Stimulated activated CD4-positive, alpha-beta T cell treated with anti-CD3 and anti-CD28 coated beads, Interleukin-1b, Interleukin-23, amount 100 ng/mL, for 4 hours (primary cell): Measurements from ENCODE around the gene UBE2L3.
"Not testable (repeated sequence)": the region's sequence is repeated elsewhere in the genome, so short reads cannot be mapped to it uniquely, and the experiment has no call there.

Experiments used
- DNase-seq, 2 donors: peaks; one replicate each; pipeline ENCODE4 v3.0.0-alpha.2; 2020; ENCODE audit warnings: low read depth in 2 of 2

The UBE2L3 gene

DNA sequence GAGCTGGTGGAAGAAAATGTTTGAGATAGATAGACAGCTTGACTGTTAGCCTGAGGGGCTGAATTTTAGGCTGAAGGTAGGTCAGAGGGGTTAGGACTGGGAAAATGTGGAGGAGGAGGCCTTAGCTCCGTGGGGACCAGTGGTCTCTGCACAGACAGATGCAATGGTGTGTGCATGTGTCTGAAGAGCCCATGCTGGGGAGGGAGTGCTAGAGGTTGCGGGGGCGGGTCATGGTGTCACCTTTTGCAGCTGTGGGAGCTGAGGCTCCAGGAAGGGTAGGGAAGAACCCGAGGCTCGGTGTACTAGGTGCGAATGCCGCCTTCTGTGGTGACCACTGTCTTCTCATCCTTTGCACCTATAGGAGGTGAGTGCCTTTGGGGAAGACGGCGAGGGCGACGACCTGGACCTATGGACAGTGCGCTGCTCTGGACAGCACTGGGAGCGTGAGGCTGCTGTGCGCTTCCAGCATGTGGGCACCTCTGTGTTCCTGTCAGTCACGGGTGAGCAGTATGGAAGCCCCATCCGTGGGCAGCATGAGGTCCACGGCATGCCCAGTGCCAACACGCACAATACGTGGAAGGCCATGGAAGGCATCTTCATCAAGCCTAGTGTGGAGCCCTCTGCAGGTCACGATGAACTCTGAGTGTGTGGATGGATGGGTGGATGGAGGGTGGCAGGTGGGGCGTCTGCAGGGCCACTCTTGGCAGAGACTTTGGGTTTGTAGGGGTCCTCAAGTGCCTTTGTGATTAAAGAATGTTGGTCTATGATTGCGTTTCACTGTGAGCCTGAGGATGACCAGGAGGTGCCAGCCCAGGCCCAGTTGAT is 76.2 kb downstream of the UBE2L3 start:
- DNase-seq = no peak

DNA sequence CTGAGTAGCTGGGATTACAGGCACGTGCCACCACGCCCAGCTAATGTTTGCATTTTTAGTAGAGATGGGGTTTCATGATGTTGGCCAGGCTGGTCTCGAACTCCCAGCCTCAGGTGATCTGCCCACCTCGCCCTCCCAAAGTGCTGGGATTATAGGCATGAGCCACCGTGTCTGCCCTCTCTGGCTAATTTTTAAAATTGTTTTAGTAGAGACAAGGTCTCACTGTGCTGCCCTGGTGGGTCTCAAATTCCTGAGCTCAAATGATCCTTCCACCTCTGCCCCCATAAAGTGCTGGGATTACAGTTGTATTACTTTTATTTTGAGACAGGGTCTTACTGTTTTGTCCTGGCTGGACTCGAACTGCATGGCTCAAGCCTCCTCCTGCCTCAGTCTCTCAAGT is 78.0 kb downstream of the UBE2L3 start:
- not testable (repeated sequence) for DNase-seq

DNA sequence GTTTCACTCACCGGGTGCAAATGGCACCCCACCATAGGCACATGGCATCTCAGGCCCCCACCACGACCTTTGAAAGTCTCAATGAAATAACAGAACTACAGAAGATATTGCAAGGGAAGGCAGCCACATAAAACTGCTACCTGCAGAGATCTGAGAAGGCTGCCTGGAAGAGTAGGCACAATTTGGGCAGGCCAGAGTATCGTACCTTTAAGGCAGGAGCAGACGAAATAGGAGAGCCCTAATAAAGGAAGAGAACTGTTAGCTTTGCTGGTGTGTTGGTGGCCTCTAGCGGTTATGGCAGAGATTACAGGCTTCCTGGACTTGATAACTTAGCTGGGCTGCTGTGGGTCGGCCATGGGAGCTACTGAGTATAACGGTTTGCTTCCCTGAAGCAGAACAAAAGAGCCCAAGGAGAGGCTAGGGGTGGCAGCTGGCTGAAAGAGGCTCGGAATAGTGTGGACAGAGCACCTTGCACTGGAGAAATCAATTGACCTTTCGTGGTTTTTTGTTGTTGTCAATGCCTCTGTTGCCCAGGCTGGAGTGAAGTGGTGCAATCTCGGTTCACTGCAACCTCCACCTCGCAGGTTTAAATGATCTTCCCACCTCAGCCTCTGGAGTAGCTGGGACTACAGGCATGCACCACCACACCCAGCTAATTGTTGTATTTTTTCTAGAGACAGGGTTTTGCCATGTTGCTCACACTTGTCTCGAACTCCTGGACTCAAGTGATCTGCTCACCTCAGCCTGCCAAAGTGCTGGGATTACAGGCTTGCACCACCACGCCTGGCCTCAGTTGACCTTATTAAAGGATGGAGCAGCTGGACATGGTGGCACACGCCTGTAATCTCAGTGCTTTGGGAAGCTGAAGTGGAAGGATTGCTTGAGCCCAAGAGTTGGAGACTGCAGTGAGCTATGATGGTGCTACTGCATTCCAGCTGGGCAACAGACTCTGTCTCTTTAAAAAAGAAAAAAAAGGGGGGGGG is 79.4 kb downstream of the UBE2L3 start:
- DNase-seq = peak; percentile 51 to 67

DNA sequence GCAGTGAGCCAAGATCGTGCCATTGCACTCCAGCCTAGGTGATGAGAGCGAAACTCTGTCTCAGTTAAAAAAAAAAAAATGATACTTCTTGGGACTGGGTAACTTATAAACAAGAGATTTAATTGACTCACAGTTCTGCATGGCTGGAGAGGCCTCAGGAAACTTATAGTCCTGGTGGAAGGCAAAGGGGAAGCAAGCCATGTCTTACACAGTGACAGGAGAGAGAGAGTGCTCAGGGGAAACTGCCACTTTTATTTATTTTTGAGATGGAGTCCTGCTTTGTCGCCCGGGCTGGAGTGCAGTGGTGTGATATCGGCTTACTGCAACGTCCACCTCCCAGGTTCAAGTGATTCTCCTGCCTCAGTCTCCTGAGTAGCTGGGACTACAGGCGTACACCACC is 82.8 kb downstream of the UBE2L3 start:
- DNase-seq = no peak

DNA sequence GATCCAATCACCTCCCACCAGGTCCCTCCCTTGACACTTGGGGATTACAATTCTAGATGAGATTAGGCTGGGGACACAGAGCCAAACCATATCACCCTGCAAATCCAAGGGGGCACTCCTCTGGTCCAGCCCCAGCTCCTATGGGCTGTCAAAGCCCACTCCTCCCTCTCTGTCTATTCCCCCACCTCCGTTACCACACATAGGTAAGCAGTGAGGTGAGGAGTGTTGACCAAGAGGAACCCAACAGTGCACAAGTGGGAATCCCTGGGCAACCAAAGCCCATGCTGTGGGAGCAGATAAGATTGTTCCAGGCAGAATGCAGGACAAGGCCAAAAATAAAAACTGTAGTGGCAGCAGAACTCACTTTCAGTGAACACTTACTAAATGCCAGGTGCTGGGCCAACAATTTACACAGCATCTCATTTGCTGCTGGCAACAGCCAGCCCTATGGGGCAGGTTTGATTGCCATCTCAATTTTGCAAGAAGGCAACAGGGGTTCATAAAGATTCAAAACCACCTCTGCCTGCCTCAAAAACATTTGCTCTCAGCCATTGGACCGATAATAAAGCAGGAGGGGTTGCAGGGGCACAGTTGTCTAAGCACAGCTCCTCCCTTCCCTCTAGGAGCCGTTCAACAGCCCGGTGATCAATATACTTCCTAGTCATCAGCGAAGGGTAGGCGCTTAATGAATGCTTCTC is 83.5 kb downstream of the UBE2L3 start:
- no peak for DNase-seq

DNA sequence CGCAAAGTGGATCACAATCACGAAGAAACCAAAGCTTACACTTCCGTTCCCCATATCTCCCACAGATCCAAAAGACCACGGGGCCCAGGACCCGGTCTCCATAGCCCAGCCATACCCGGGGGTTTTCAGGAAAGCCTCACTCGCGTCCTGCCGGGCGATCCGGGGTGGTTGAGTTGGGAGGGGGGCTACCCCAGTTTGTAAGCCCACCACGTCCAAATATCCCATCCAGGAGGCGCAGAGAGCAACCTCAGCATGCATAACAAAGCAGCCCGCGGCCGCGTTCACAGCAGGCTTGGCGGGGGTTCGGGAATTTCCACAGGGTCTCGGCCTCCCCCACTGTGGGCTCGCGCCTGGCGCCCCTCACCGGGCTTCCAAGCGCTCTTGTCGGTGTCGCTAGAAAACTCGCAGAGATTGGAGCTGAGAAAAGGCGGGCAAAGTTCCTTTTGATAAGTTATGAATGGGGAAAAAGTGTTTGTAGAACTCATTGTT is 84.1 kb downstream of the UBE2L3 start:
- no peak for DNase-seq

DNA sequence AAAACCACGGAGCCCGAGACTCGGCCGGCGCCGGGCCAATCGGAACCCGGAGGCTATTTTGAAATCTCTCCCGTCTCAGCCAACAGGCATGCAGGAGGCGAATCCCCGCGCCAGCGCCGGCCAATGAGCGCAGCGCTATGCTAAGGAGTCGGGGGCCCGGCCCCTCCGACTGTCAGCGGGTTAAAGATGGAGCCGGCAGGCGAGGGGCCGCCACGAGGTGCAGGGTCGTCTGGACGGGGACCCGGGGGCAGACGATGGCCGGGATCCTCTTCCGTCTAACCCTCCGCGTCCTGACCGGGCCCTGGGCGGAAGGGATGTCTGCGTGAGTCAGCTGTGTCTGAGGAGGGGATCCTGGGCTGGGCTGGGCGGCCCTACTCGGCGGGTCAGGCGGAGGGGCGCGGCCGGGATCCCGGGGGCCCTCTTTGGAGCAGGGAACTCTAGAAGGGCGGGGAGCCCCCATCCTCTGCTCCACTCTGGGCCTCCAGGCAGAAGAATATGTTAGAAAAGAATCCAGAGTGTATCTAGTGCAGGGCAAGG is 84.6 kb downstream of the UBE2L3 start:
- DNase-seq = peak; percentile 67 to 82

DNA sequence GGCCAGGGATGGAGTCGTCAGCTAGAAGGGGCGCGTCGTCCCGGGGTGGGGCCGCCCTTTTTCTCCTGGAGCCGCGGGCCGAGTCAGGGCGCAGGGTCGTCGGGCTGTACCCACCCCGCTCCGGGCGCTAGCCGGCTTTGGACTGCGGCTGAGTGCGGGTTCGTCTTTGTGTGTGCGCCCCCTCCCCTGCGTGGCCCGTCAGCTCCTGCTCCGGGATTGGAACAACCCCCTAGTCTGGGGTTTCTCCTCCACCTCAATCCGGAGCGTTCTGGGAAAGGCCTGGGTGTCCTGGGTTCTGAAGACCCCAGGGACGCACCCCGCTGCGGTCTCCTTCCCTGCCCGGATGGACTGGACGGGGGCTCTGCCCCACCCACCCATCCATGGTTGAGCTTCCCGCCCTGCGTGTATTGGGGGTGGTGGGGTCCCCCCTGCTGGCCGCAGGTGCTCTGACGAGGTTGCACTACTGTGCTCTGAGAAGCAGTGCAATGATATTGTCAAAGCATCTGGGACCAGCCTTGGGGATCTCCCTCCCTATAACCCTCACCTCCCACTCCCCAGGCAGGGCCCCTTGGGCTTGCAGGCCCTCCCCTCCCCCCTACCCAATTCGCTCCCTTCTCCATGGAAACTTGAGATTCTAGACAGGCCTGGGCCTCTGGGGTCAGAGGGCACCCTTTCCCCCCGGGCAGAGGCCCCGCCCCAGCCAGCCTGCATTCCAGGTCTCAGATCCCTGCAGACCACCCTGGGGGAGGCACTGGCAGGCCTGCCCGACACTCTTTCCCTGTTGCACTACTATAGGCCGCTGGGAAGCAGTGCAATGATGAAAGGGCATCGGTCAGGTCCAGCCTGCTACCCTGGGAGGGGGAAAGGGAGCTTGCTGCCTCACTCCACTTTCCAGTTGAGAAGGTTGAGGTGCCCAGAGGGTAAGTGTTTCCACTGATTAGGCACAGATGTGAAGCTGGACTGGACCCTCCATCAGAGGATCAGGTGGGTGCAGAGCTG is 85.3 kb downstream of the UBE2L3 start:
- DNase-seq = no peak

DNA sequence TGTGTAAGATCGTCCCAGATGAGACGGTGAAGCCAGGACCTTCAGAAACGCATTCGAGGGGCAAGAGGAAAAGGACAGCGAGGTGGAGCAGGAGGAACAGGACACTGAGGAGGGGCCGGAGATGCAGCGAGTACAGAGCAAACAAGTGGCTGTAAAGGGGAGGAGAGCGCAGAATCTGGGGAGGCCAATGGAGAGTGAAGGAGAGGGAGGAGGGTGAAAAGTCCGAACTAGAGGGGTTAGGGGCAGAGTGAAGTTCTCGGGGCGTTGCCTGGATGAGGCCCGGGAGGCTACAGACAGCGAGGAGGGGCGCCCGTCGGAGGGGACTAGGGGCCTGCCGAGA is 89.5 kb downstream of the UBE2L3 start:
- no peak for DNase-seq

DNA sequence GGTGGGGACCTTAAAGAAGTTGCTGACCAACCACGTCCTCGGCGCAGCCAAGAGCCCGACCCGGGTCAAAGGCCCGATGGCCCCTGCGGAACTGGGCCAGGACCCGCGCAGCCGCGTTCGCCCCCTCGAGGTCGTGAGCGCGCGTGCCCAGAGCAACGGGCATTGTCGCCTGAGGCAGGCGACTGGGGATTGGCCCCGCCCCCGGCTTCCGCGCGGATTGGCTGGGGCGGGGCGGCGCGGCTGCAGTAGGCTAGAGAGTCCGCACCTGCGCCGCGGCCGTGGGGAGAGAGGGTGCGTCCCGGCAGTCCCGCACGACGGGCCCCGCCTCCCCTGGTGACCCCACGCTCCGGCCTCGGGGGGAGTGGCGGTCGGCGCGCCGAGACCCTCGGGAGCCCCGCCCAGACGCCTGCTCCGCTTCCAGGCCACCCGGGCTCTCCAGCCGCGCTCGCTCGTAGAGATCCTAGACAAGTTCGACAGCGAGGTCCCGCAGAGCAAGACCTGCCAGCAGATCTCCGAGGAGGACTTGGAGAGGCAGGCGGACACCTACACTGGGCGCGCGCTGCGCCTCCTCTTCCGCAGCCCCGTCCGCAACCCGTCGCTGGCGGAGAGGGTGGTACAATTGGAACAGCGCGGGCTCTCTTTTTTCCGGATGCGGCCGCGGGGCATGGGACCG is 90.0 kb downstream of the UBE2L3 start:
- DNase-seq = peak; percentile 49 to 81

DNA sequence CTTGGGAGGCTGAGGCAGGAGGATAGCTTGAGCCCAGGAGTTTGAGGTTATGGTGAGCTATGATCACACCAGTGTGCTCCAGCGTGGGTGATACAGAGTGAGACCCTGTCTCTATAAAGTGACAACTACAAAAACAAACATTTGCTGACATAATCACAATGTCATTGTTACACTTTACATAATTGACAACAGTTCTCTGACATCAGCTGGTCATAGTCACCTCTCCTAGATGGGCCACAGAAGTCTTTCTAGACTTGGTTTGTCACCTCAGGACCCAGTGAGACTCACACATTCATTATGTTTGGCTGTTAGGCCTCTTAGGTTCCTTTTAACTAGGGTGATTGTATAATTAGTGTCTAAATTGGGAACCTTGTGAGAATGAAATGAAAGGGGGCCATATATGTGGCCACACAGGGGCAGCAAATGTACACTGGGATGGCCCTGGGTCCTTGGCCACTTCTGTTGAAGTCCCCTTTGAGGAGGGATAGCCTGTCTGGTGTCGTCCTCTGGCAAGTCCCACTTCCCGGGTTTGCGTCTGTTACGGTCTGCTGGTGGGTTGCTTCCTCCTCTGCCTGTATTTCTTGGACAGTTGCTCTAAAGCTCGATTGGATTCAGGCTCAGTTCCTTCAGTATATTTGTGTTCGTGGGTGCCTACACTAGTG is 92.5 kb downstream of the UBE2L3 start:
- DNase-seq = no peak

DNA sequence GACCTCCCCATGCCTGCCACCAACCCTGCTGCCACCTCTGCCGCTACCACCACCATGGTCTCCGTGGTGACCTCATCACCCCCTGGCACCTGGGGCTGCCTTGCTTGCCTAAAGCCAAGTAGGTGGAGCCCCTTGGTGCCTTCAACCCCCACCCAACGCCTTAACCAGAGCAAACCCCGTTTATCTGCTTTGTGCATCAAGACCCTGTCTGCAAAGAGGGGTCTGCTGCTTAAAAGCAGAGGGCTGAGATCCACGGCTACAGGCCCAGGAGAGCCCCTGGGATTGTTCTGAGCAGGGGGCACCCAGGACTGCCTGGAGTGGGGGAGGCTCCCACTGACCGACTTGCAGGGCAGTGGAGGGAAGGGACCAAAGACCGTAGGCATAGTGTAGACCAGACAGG is 93.4 kb downstream of the UBE2L3 start:
- DNase-seq = no peak

DNA sequence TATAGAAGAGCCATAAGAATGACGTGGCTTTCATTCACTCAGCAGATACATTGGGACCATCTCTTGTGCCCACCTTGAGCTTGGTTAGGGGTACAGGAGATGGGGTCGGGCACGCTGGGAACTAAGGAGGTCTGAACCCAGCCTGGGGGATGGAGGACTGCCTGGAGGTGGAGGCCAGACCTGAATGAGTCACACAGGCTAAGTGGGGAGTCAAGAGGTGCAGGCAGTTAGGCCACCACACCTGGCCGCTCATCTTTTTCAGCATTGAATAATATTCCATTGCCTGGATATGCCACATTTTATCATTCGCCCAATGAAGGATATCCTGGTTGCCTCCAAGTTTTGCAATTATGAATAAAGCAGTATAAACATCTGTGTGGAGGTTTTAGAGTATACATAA is 94.5 kb downstream of the UBE2L3 start:
- no peak for DNase-seq

DNA sequence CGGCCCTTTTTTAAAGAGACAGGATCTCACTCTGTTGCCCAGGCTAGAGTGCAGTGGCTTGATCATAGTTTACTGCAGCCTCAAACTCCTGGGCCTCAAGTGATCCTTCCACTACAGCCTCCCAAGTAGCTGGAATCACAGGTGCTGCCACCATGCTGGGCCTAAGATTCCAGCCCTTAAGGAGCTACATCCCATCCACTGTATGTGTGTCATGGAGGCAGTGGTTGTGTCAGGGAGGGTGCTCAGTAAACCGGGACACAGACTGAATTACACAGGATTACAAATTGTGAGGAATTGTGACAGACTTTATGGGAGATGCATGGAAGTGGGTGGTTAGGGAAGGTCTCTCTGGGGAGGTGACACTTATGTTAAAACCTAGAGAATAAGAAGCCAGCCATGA is 96.2 kb downstream of the UBE2L3 start:
- no peak for DNase-seq

DNA sequence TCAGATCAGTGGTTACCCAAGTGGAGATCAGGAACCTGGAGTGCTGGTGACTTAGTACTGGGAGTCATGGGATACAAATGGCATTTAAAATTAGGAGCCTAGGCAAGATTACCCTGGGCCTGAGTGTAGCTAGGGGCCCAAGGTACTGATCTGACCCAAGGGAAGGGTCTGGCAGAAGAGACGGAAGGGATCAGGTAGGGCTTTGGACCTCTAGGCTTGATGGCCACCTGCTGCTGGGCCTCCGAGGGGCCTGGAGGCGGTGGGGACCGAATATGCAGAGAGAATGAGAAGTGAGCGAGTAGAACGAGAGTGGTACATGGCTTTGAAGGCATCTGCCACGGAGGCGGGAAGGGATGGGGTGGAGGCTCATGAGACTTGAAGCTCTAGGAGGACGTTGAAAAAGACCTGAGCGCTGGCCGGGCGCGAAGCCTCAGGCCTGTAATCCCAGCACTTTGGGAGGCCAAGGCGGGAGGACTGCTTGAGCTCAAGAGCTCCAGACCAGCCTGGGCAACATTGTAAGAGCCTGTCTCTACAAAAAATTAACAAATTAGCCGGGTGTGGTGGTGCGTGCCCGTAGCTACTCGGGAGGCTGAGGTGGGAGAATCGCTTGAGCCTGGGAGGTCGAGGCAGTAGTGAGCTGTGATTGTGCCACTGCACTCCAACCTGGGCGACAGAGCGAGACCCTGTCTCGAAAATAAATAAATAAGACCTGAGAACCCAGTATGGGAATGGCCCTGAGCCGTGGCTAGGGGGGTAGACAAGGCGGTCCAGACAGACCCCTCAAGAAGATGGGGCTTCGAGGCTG is 97.7 kb downstream of the UBE2L3 start:
- DNase-seq = no peak

DNA sequence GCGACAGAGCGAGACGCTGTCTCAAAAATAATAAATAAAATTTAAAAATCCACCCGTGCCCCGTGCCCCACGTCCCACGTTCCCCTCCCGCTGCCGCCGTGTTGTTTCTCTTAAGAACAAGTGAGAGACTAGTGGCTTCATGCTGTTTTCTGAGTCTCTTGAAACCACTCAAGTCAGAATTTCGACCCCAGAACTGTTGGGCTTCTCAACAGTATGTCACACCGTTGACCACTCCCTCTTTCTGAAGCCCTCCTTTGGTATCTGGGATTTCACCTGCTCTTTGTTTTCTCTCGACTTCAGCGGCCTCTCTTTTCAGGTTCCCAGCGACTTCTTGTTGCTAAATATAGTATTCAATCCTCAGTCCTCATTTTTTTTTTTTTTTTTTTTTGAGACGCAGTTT is 99.3 kb downstream of the UBE2L3 start:
- DNase-seq = no peak

DNA sequence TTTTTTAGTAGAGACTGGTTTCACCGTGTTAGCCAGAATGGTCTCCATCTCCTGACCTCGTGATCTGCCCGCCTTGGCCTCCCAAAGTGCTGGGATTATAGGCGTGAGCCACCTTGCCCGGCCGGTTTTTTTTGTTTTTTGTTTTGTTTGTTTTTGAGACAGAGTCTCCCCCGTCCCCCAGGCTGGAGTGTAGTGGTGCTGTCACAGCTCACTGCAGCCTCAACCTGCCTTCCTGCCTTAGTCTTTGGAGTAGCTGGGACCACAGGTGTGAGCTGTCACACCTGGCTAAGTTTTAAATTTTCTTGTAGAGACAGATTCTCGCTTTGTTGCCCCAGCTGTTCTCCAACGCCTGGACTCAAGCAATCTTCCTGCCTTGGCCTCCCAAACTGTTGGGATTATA is 101.5 kb downstream of the UBE2L3 start:
- DNase-seq = no peak

DNA sequence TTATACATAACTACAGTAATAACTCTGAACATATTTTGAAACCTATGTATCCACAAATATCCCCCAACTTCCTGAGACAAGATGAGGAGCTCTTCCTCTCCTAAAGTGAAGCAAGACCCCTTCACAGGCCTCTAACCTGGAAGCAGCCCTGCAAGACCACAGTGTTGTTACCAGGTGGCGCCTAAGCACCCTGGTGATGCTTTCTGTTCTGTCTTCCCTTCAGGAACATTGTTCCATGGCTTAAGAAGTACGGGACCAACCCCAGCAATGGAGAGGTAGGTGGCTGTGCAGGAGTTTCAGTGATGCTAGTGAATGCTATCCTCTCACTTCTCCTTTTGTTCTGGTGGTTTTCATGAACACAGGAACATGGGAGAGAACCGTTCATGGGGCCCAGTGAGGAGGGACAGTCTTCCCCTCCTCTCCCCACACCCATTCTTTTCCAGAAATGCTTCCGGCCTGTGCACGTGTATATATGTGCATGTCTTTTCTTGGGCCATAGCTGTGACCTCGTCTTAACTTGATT is 104.7 kb downstream of the UBE2L3 start:
- no peak for DNase-seq
